ENCODE results near the gene ADGRV1.

GRCh38 chr5:90545511-90545910 is 13.1 kb upstream of the ADGRV1 start:
- TF ChIP-seq CTCF (IDR thresholded peaks at IDR 0.05) (no peak), POLR2AphosphoS5 (IDR thresholded peaks at IDR 0.05) (no peak), EP300 (IDR thresholded peaks at IDR 0.05; ENCODE audit: low read depth) (no peak)
